HG03025 (cell line): ENCODE data around the gene SLC26A5.
"Not testable (repeated sequence)": the region's sequence is repeated elsewhere in the genome, so short reads cannot be mapped to it uniquely, and the experiment has no call there.

ENCODE experiments used
- ATAC-seq: cut with Tn5 transposase; IDR thresholded peaks from one replicate; pipeline ENCODE4 v1.9.1; 2021; ENCODE audit warnings: mild to moderate bottlenecking, moderate library complexity; ENCODE audit not compliant: unreplicated experiment, low FRiP score

Gene SLC26A5

GRCh38 chr7:103405789-103406613 is 40.0 kb downstream of the SLC26A5 start:
- not testable (repeated sequence) for ATAC-seq

DNA sequence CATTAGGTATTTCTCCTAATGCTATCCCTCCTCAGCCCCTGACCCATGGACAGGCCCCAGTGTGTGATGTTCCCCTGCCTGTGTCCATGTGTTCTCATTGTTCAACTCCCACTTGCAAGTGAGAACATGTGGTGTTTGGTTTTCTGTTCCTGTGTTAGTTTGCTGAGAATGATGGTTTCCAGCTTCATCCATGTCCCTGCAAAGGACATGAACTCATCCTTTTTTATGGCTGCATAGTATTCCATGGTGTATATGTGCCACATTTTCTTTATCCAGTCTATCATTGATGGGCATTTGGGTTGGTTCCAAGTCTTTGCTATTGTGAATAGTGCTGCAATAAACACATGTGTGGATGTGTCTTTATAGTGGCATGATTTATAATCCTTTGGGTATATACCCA is 46.3 kb downstream of the SLC26A5 start:
- ATAC-seq = not testable (repeated sequence)

GRCh38 chr7:103398483-103399127 is 47.4 kb downstream of the SLC26A5 start:
- ATAC-seq = no peak

DNA sequence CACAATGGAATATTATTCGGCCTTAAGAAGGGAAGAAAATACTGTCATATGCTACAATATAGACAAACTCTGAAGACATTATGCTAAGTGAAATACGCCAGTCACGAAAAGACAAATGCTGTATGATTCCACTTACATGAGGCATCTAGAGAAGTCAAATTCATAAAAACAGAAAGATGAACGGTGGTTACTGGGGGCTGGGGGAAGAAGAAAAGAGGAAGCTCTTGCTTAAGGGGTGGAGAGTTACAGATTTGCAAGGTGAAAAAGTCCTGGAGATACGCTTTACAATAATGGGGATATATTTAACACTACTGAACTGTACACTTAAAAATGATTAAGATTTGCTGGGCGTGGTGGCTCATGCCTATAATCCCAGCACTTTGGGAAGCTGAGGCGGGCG is 49.5 kb downstream of the SLC26A5 start:
- ATAC-seq = no peak

DNA sequence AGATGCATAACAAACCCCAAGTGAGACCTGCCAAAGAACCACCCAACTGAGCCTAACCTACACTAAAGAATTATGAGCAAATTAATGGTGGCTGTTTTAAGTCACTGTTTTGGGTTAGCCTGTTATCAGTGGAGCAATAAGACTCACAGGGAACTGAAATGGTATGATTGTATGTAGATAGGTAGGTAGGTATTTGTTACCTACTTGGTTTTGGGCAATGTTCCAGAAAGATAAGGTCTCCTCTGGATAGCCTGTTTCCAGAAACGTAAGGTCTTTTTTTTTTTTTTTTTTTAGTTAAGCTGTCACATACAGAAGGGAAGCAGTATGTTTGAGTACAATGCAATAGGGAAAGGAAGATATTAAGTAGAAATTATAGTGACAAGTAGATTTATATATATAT is 50.9 kb downstream of the SLC26A5 start:
- ATAC-seq = no peak

GRCh38 chr7:103394566-103394965 is 51.4 kb downstream of the SLC26A5 start:
- no peak for ATAC-seq

DNA sequence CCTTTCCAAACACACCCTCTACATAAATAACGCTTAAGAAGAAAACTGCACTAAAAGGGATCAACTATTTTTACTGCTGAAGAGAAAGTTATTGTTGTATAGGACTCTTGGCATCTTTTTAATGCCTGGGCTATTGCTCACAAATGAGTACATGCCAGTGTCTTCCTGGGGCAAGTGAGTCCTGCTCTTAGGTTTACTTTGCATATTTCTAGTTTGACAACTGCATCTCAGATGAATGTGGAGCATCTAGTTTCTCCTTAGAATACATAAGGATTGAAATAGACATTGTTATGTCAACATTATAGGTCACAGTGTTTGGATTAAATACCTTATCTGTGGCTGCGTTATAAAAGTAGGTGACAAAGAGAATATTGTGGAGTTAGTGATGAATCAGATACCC is 54.0 kb downstream of the SLC26A5 start:
- ATAC-seq = no peak

GRCh38 chr7:103391150-103391549 is 54.9 kb downstream of the SLC26A5 start:
- no peak for ATAC-seq

DNA sequence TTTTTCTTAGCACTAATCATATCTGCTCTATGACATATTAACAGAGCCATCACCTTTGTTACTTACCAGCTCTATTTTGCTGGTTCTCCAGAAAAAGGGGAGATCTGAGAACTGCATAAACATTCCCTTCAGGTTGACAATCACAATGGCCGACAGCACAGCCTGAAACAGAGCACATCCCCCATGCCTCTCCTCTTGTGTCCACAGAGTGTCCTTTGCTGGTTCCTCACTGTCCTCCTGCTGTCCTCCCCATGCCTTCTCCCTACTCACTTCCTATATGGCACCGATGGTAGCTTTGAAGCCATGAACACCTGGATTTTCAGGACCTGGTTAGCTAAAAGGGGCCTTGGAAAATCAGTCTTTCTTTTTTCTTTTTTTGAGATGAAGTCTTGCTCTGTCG is 56.7 kb downstream of the SLC26A5 start:
- ATAC-seq = no peak

DNA sequence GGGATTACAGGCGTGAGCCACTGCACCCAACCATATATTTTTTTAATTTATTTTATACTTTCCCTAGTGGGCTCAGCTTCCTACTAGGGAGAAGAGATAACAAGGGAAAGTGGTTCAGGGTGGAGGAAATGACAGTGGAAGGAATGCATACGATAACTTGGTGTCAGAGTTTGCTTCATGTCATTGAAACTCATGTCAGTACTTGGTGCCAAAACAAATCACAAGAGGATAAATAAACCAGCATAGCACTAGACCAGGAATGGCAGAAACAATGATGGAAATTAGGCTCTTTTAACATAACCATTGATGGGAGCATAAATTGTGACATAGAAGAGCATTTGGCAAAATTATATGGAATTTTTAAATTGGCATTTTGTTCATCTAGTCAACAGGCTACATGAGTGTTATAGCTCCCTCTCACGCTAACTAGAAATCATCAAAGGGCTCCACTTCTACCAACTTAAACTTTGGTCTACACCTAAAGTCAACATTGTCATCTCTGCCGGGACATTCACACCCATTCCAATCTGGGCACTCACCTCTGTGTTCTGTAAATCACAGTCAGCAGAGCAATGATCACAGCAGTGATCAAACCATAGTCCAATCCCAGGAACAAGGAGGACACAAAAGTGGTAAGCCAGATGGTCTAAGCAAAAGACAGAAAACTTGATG is 57.4 kb downstream of the SLC26A5 start:
- ATAC-seq = no peak

GRCh38 chr7:103387242-103387641 is 58.8 kb downstream of the SLC26A5 start:
- ATAC-seq = no peak

DNA sequence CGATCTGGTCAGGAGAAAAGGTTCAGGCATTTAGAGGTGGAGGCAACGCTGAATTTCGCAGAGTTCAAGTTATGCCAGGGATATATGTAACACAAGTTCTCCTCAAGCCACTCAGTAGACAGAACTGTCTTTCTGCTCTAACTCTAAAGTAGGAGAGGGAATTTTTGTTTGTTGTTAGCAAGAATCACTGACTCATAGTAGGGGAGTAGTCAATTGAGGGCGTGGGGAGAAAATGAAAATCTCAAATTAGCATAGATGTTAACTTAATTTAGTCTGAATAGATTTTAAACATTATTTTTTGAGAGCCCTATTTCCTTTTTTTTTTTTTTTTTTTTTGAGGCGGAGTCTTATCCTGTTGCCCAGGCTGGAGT is 64.0 kb downstream of the SLC26A5 start:
- no peak for ATAC-seq

GRCh38 chr7:103381280-103382031 is 64.6 kb downstream of the SLC26A5 start:
- no peak for ATAC-seq

- ATAC-seq = no peak
Observed at GRCh38 chr7:103380395-103381191, 65.4 kb downstream of the SLC26A5 start.

DNA sequence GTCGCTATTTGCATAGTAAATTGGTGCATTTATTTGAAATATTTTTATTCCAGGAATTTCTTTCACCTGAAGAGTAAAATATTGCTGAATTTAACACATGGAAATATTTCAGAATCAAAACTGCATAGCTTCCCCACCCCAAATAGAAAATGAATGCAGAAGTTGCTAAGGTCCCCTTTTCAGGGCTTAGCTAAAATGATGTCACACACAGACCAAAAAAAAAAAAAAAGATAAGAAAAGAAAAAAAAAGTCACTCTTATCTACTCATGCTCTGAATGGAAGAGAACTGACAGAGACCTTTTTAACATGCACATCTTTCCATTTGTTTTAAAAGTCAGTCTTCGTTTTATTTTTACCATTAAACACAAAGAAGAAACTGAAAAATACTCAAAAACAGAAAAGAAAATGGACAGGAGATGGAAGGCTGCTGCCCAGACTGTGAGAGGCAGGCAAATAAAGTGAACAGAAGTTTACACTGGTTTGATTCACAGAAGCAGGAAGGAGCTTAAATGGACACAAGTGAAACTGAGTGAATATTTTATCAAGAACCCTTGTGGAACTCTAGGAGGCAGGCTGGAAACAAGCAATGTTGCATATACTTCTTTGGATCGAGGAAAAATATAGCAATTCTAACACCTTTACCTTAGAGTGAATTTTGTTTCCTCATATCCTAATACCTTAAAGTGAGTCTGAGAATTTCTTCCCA is 66.6 kb downstream of the SLC26A5 start:
- no peak for ATAC-seq

DNA sequence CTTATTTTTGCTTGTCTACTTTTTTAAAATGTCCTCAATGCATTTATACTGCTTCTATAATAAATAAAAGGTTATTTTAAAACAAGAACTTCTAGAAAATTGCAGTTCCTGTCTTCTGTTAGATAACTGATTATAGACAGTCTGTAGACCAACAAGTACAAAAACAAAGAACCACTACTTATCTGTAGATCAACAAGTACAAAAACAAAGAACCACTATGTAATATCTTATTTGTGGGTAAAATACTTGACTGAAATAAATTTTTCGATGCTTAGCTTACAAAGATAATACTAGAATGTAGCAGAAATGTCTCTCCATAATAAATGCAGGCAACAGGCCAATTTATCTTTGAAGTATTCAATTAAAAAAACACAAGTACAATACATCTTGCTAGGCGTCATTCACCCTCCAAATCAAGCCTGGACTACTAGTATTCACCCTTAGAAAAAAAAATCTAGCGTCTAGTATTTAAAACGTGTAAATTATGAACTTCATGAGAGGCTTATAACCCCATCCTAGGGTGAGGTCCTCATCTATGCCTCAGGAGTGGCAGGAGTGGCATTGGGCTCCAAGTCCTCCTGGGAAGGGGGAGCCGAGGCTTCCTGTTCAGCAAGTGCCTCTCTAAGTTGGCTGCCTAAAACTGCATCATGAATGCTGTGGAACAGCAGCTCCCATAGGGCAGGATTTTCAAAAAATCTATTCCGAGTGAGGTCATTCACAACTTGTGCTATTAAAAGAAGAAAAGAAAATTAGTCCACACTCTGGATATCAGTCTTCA is 72.0 kb downstream of the SLC26A5 start:
- ATAC-seq = no peak

- ATAC-seq = no peak
Observed at GRCh38 chr7:103369432-103369831, 76.6 kb downstream of the SLC26A5 start.

DNA sequence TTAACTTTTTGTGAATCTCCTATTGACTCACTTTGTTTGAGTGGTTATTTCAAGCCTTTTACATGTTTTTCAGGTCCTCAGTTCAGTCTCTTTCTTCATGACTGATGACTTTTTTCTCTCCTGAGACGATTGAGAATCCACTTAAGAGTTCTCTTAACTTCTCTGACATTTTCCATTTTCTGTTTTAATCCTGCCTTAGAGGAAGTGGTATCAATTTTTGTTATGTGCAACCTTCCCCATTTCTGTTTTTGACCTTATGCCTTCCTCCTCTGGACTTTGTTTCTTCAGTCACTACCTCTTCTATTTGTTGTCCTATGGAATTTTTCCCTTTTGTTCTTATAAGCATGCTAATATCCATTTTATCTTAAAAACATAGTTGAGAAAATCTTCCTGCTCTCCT is 96.2 kb downstream of the SLC26A5 start:
- ATAC-seq = no peak

DNA sequence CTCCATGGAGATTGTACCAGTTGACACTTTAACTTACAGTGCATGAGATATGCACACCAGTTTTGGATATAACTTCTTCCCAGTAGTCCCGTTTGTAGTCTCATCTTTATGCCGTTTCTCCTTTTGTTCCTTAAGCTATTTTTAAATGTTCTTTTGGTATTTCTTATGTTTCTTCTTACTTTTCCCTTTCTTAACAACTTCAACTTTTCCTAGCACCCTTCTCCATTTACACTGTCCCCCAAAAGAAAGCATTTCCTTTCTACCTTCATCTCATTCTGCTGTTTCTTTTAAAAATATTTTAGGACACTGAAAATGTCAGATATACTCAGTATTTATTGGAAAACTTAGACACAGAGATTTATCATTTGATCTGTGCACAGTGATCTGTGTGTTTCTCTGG is 97.0 kb downstream of the SLC26A5 start:
- ATAC-seq = no peak
